Caco-2 (cell line): Measurements from ENCODE around the gene OVOL3. TPM values are rescaled to one million over a fixed set of nuclear protein-coding genes. Genes with fewer than 3 reads are reported as not detected.

ENCODE experiments used
- BruUV-seq: library from RNA; stranded (reverse); fragments of 400-500 nt; replicated peaks from 2 replicates; lab custom pipeline; 2021; lab: Mats Ljungman, UMichigan
- CTCF ChIA-PET: fragments of 300-600 bp; sonication (Branson Sonifier 250); formaldehyde crosslinking; loops from one replicate; lab custom pipeline; 2022; ENCODE audit warnings: antibody characterized with exemption; lab: Charles Lee
- POLR2A ChIA-PET: fragments of 300-600 bp; sonication (Branson Sonifier 250); formaldehyde crosslinking; loops from one replicate; lab custom pipeline; 2022; ENCODE audit warnings: antibody characterized with exemption; lab: Charles Lee
- DNase-seq, 2 experiments: peaks; one replicate each; pipeline versions ENCODE4 v3.0.0 to v3.0.0-alpha.2; 2020 to 2022
- H3K27me3 ChIP-seq: replicated peaks from 2 replicates; pipeline ENCODE4 v1.6.0; 2011; ENCODE audit warnings: low read length; ENCODE audit not compliant: control insufficient read depth, insufficient read depth
- H3K36me3 ChIP-seq: 2 replicates; pipeline ENCODE4 v1.5.1; 2011; ENCODE audit warnings: low read length; ENCODE audit not compliant: control insufficient read depth, insufficient read depth
- H3K4me1 ChIP-seq: fragments of 250-450 bp; sonication (Bioruptor Pico); 2 replicates; pipeline ENCODE4 v1.5.1; 2020; ENCODE audit warnings: mild to moderate bottlenecking
- H3K4me3 ChIP-seq: 2 replicates; pipeline ENCODE4 v1.5.1; 2011; ENCODE audit warnings: low read depth, mild to moderate bottlenecking, control low read depth, low read length
- H3K9me3 ChIP-seq: fragments of 250-450 bp; sonication (Bioruptor Pico); 2 replicates; pipeline ENCODE4 v1.5.1; 2020; ENCODE audit warnings: mild to moderate bottlenecking, moderate library complexity
- H3K27ac Mint-ChIP-seq: one replicate; pipeline ENCODE4 v1.8.0; 2022; ENCODE audit warnings: mixed read lengths; ENCODE audit not compliant: unreplicated experiment
- H3K27me3 Mint-ChIP-seq: one replicate; pipeline ENCODE4 v1.8.0; 2022; ENCODE audit warnings: mixed read lengths; ENCODE audit not compliant: insufficient read depth, unreplicated experiment
- H3K36me3 Mint-ChIP-seq: one replicate; pipeline ENCODE4 v1.8.0; 2022; ENCODE audit warnings: mild to moderate bottlenecking, mixed read lengths; ENCODE audit not compliant: insufficient read depth, unreplicated experiment
- H3K4me1 Mint-ChIP-seq: one replicate; pipeline ENCODE4 v1.8.0; 2022; ENCODE audit warnings: low read depth, mixed read lengths; ENCODE audit not compliant: unreplicated experiment
- H3K4me3 Mint-ChIP-seq: one replicate; pipeline ENCODE4 v1.8.0; 2022; ENCODE audit warnings: mild to moderate bottlenecking, moderate library complexity, mixed read lengths; ENCODE audit not compliant: unreplicated experiment
- H3K9me3 Mint-ChIP-seq: one replicate; pipeline ENCODE4 v1.8.0; 2022; ENCODE audit warnings: mixed read lengths; ENCODE audit not compliant: unreplicated experiment
- CTCF ChIP-seq, 2 experiments: fragments of 200-600 bp in 1 of 2; IDR thresholded peaks; 1 replicate in 1 of 2; 2 replicates in 1 of 2; pipeline versions ENCODE4 v1.5.1 to v1.8.0; 2011 to 2022; ENCODE audit warnings: antibody characterized with exemption in 1 of 2, control low read depth in 1 of 2, inconsistent platforms in 1 of 2, low read depth in 1 of 2, low read length in 1 of 2, mild to moderate bottlenecking in 1 of 2, moderate library complexity in 1 of 2; ENCODE audit not compliant: insufficient read depth in 1 of 2, severe bottlenecking in 1 of 2, unreplicated experiment in 1 of 2
- intact Hi-C: fragments of 100-400 bp; cut with micrococcal nuclease; formaldehyde crosslinking; loops from one replicate; pipeline ENCODE4 v1.10.0; 2022; ENCODE audit not compliant: unreplicated experiment
- total RNA-seq: library from RNA; stranded (reverse); gene quantifications from 2 replicates; pipeline ENCODE4 v1.2.3, GENCODE V29; 2022

Gene OVOL3
- total RNA-seq, 1 experiment from 2014 or later, result not detected

GRCh38 chr19:36106441-36106840 lies 4.5 kb upstream of the OVOL3 start:
- no peak for DNase-seq
- Histone ChIP-seq H3K9me3 (no peaks in the 10 kb centered on the region), H3K4me3 (no peak overlapping the region), H3K4me1 (no peaks in the 10 kb centered on the region), H3K36me3 (no peaks in the 10 kb centered on the region; the same call in 1 of the 2 replicates), H3K27me3 (no peaks in the 10 kb centered on the region)
- no TSS peak for BruUV-seq
- H3K4me1 Mint-ChIP-seq, result no peaks in the 10 kb centered on the region
- no peak for TF ChIP-seq CTCF (IDR thresholded peaks at IDR 0.05; ENCODE audit: insufficient read depth in 1 of 2, low read depth in 1 of 2, low read length in 1 of 2, severe bottlenecking in 1 of 2, unreplicated experiment in 1 of 2)
- POLR2A ChIA-PET, result interaction anchor here (0.6 to 1.7 kb wide), 2 partner anchors 8 to 72 kb away, joined by 4 read pairs; partner anchors contain the start of gene POLR2I
- H3K27ac Mint-ChIP-seq, result no peak overlapping the region
- no peaks in the 10 kb centered on the region for H3K27me3 Mint-ChIP-seq
- H3K9me3 Mint-ChIP-seq, result no peaks in the 10 kb centered on the region
- CTCF ChIA-PET, result no interaction called here
- intact Hi-C loops, result no loop called here
- H3K4me3 Mint-ChIP-seq, result no peak overlapping the region
- peaks cover 25% of the 10 kb centered on the region for H3K36me3 Mint-ChIP-seq

DNA sequence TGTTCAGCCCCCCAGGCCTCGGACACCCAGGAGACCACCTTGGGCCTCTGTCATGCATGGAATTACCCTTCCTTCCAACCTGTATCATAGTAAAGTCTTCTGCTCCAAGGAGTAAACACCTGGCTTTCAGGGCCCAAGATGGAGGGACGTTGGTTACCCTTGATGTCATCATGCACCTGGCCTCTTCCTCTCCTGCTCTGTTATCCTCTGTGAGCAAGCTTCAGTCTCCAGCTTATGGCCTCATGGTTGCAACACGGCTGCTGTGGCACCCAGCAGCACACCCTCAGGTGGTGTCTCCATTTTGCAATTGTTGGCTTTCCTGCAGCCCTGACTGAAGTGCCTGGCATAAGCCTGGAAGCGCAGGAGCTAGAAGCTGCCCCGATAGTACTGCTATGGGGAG lies 4.0 kb upstream of the OVOL3 start:
- intact Hi-C loops, result no loop called here
- H3K36me3 ChIP-seq, result no peaks in the 10 kb centered on the region; the same call in 1 of the 2 replicates
- H3K36me3 Mint-ChIP-seq, result peaks cover 25% of the 10 kb centered on the region
- no peak overlapping the region for H3K4me3 ChIP-seq
- no peaks in the 10 kb centered on the region for H3K4me1 ChIP-seq
- H3K9me3 Mint-ChIP-seq, result no peaks in the 10 kb centered on the region
- TF ChIP-seq CTCF (IDR thresholded peaks at IDR 0.05; ENCODE audit: insufficient read depth in 1 of 2, low read depth in 1 of 2, low read length in 1 of 2, severe bottlenecking in 1 of 2, unreplicated experiment in 1 of 2), result no peak
- DNase-seq, result no peak
- POLR2A ChIA-PET, result interaction anchor here (1.7 kb wide), 1 partner anchor 8 kb away, joined by 4 read pairs; the partner anchor contains the start of gene POLR2I
- no TSS peak for BruUV-seq
- CTCF ChIA-PET, result interaction anchor here (0.6 kb wide), 1 partner anchor 63 kb away, joined by 6 read pairs; no protein-coding TSS in a partner anchor
- no peaks in the 10 kb centered on the region for H3K4me1 Mint-ChIP-seq
- no peaks in the 10 kb centered on the region for H3K27me3 ChIP-seq
- H3K27me3 Mint-ChIP-seq, result no peaks in the 10 kb centered on the region
- H3K9me3 ChIP-seq, result no peaks in the 10 kb centered on the region
- H3K4me3 Mint-ChIP-seq, result no peak overlapping the region
- H3K27ac Mint-ChIP-seq, result peak overlapping the region; percentile 67

GRCh38 chr19:36108684-36109083 lies 2.3 kb upstream of the OVOL3 start:
- H3K9me3 ChIP-seq, result no peaks in the 10 kb centered on the region
- peaks cover 8% of the 10 kb centered on the region for H3K36me3 ChIP-seq
- ChIA-PET CTCF (no interaction called here), POLR2A (no interaction called here)
- Mint-ChIP-seq H3K27me3 (no peaks in the 10 kb centered on the region), H3K9me3 (no peaks in the 10 kb centered on the region), H3K4me1 (peaks cover 6% of the 10 kb centered on the region), H3K27ac (no peak overlapping the region), H3K4me3 (no peak overlapping the region), H3K36me3 (peaks cover 27% of the 10 kb centered on the region)
- no peak overlapping the region for H3K4me3 ChIP-seq
- DNase-seq, result no peak
- H3K4me1 ChIP-seq, result 0 out of 2 replicates have a peak, but pooled peaks cover 3% of the 10 kb centered on the region
- TF ChIP-seq CTCF (IDR thresholded peaks at IDR 0.05; ENCODE audit: insufficient read depth in 1 of 2, low read depth in 1 of 2, low read length in 1 of 2, severe bottlenecking in 1 of 2, unreplicated experiment in 1 of 2), result no peak
- no TSS peak for BruUV-seq
- no peaks in the 10 kb centered on the region for H3K27me3 ChIP-seq
- intact Hi-C loops, result no loop called here
